HG03469 (cell line): Measurements from ENCODE around the gene LTBR.

Experiments
- ATAC-seq: cut with Tn5 transposase; IDR thresholded peaks from one replicate; pipeline ENCODE4 v1.9.1; 2021; ENCODE audit warnings: mild to moderate bottlenecking, moderate library complexity, moderate number of reproducible peaks; ENCODE audit not compliant: unreplicated experiment

The LTBR gene

GRCh38 chr12:6367065-6367968 lies 16.6 kb upstream of the LTBR start:
- ATAC-seq = peak; percentile 56

- ATAC-seq = no peak
Observed at GRCh38 chr12:6367969-6368892, 15.7 kb upstream of the LTBR start.

GRCh38 chr12:6368906-6369525 lies 14.9 kb upstream of the LTBR start:
- ATAC-seq = no peak

- no peak for ATAC-seq
Observed at GRCh38 chr12:6369916-6370575, 13.9 kb upstream of the LTBR start.

GRCh38 chr12:6370576-6370935 lies 13.4 kb upstream of the LTBR start:
- no peak for ATAC-seq

GRCh38 chr12:6370994-6371754 lies 12.8 kb upstream of the LTBR start:
- ATAC-seq = no peak

GRCh38 chr12:6372403-6373003 lies 11.5 kb upstream of the LTBR start:
- no peak for ATAC-seq

GRCh38 chr12:6373022-6373787 lies 10.8 kb upstream of the LTBR start:
- ATAC-seq = no peak

- ATAC-seq = no peak
Observed at GRCh38 chr12:6374028-6374785, 9.8 kb upstream of the LTBR start.

GRCh38 chr12:6374786-6375160 lies 9.2 kb upstream of the LTBR start:
- no peak for ATAC-seq

GRCh38 chr12:6375269-6376078 lies 8.5 kb upstream of the LTBR start, which contains the start of gene SCNN1A:
Gene SCNN1A, minus strand, starts transcription at chr12:6375563. Its CDS starts 780 bp downstream, at chr12:6374783.
- ATAC-seq = no peak

- no peak for ATAC-seq
Observed at GRCh38 chr12:6376079-6376869, 7.7 kb upstream of the LTBR start.

GRCh38 chr12:6376870-6377666 lies 6.9 kb upstream of the LTBR start:
- ATAC-seq = no peak

GRCh38 chr12:6377667-6377994 lies 6.3 kb upstream of the LTBR start:
- ATAC-seq = no peak

- no peak for ATAC-seq
Observed at GRCh38 chr12:6378709-6379472, 5.1 kb upstream of the LTBR start.
